Natural killer cell (primary cell): ENCODE measurements around the gene RAD51AP2. TPM values are rescaled to one million over a fixed set of nuclear protein-coding genes. Genes with fewer than 3 reads are reported as not detected.

ENCODE experiments used
- ATAC-seq, 3 donors: fragments of 150-1000 bp in 2 of 3; fragments of 200-7000 bp in 1 of 3; cut with Tn5 transposase; 1 replicate in 1 of 3; 2 replicates in 2 of 3; pipeline ENCODE4 v1.10.0; 2021; ENCODE audit warnings: mild to moderate bottlenecking in 2 of 3, moderate library complexity in 2 of 3
- DNase-seq, 2 donors: peaks; one replicate each; pipeline versions ENCODE4 v3.0.0 to v3.0.0-alpha.2; 2013 to 2021; ENCODE audit warnings: mixed read lengths in 1 of 2
- H3K27ac ChIP-seq: one replicate; pipeline ENCODE4 v1.5.1; 2013; ENCODE audit warnings: mild to moderate bottlenecking, low read length
- H3K27me3 ChIP-seq: one replicate; pipeline ENCODE4 v1.6.1; 2013; ENCODE audit warnings: low read length; ENCODE audit not compliant: control insufficient read depth, insufficient read depth
- H3K36me3 ChIP-seq: one replicate; pipeline ENCODE4 v1.6.1; 2013; ENCODE audit warnings: low read length; ENCODE audit not compliant: control insufficient read depth, insufficient read depth
- H3K4me1 ChIP-seq: one replicate; pipeline ENCODE4 v1.6.1; 2013; ENCODE audit warnings: low read length; ENCODE audit not compliant: control insufficient read depth, insufficient read depth
- H3K4me3 ChIP-seq: one replicate; pipeline ENCODE4 v1.5.1; 2013; ENCODE audit warnings: low read length
- H3K9me3 ChIP-seq: one replicate; pipeline ENCODE4 v1.6.1; 2013; ENCODE audit warnings: low read length; ENCODE audit not compliant: control insufficient read depth, insufficient read depth
- H3K27ac Mint-ChIP-seq, 2 donors: one replicate each; pipeline ENCODE4 v1.8.0; 2022; ENCODE audit warnings: mild to moderate bottlenecking in 2 of 2, mixed read lengths in 2 of 2, moderate library complexity in 1 of 2
- H3K27me3 Mint-ChIP-seq, 2 donors: one replicate each; pipeline ENCODE4 v1.8.0; 2022; ENCODE audit warnings: low read depth in 2 of 2, mixed read lengths in 2 of 2
- H3K36me3 Mint-ChIP-seq: one replicate; pipeline ENCODE4 v1.8.0; 2022; ENCODE audit warnings: mixed read lengths
- H3K4me1 Mint-ChIP-seq, 2 donors: one replicate each; pipeline ENCODE4 v1.8.0; 2022; ENCODE audit warnings: mixed read lengths in 2 of 2
- H3K4me3 Mint-ChIP-seq: one replicate; pipeline ENCODE4 v1.8.0; 2022; ENCODE audit warnings: mild to moderate bottlenecking, moderate library complexity, mixed read lengths
- H3K9me3 Mint-ChIP-seq, 2 donors: one replicate each; pipeline ENCODE4 v1.8.0; 2022; ENCODE audit warnings: mixed read lengths in 2 of 2
- WGBS: methylation state at CpG from one replicate; pipeline ENCODE4 v1.1.7; 2013; ENCODE audit warnings: missing lambda C conversion rate; ENCODE audit not compliant: insufficient coverage; 5-methylcytosine and 5-hydroxymethylcytosine counted together
- intact Hi-C: fragments of 100-400 bp; cut with micrococcal nuclease; formaldehyde crosslinking; loops from one replicate; pipeline ENCODE4 v1.14.2; 2022
- total RNA-seq, 4 donors: library from RNA; stranded (reverse); fragments of 120-200 nt in 1 of 4; gene quantifications; one replicate each; pipeline versions ENCODE4 v1.2.3 to v1.2.4, GENCODE V29; 2013 to 2022
- TF ChIP-seq, protein P1 (sequence below): fragments of 200-600 bp; IDR thresholded peaks from one replicate; pipeline ENCODE4 v1.8.0; 2022; ENCODE audit warnings: antibody characterized with exemption

The RAD51AP2 gene
- total RNA-seq, 3 donors from 2014 or later (not counting 1 experiment from before 2014, with no cell fraction given) = not detected

DNA sequence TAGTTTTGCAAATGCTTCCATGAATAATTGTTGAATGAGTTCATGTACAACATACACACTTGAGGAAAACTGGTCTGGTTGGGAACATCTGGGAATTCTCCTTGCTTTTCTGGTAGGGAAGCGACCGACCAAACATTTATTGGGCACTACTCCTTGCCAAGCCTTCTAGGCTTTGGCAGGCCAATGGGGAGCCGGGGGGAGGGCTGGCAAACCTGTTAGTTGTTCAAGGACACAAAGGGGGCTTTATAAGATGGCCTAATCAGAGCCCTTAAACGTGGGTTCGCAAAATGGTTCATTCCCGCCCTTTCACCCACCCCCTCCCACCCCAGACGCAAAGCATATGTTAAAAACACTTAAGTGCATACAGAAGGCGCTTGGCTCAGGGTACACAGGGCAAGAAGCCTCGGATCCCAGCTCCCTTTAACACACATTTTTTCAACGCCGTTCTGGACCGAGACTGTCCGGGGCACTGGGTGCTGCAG is 21.4 kb upstream of the RAD51AP2 start:
- Histone ChIP-seq H3K27me3 (peaks cover 30% of the 10 kb centered on the region), H3K36me3 (no peaks in the 10 kb centered on the region), H3K4me3 (no peak overlapping the region), H3K9me3 (no peaks in the 10 kb centered on the region), H3K4me1 (no peaks in the 10 kb centered on the region), H3K27ac (no peak overlapping the region)
- TF ChIP-seq, protein P1, sequence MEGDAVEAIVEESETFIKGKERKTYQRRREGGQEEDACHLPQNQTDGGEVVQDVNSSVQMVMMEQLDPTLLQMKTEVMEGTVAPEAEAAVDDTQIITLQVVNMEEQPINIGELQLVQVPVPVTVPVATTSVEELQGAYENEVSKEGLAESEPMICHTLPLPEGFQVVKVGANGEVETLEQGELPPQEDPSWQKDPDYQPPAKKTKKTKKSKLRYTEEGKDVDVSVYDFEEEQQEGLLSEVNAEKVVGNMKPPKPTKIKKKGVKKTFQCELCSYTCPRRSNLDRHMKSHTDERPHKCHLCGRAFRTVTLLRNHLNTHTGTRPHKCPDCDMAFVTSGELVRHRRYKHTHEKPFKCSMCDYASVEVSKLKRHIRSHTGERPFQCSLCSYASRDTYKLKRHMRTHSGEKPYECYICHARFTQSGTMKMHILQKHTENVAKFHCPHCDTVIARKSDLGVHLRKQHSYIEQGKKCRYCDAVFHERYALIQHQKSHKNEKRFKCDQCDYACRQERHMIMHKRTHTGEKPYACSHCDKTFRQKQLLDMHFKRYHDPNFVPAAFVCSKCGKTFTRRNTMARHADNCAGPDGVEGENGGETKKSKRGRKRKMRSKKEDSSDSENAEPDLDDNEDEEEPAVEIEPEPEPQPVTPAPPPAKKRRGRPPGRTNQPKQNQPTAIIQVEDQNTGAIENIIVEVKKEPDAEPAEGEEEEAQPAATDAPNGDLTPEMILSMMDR = no peak
- Mint-ChIP-seq H3K36me3 (no peaks in the 10 kb centered on the region), H3K4me1 (no peaks in the 10 kb centered on the region), H3K9me3 (peaks cover 5 to 9% of the 10 kb centered on the region in 2 donors), H3K27me3 (peaks cover 38 to 46% of the 10 kb centered on the region in 2 donors), H3K4me3 (no peak overlapping the region), H3K27ac (no peak overlapping the region)
- DNase-seq (no peak), ATAC-seq (no peak)
- intact Hi-C loops = no loop called here
- 12% methylated on average over 13 of the region's 13 CpGs for WGBS

DNA sequence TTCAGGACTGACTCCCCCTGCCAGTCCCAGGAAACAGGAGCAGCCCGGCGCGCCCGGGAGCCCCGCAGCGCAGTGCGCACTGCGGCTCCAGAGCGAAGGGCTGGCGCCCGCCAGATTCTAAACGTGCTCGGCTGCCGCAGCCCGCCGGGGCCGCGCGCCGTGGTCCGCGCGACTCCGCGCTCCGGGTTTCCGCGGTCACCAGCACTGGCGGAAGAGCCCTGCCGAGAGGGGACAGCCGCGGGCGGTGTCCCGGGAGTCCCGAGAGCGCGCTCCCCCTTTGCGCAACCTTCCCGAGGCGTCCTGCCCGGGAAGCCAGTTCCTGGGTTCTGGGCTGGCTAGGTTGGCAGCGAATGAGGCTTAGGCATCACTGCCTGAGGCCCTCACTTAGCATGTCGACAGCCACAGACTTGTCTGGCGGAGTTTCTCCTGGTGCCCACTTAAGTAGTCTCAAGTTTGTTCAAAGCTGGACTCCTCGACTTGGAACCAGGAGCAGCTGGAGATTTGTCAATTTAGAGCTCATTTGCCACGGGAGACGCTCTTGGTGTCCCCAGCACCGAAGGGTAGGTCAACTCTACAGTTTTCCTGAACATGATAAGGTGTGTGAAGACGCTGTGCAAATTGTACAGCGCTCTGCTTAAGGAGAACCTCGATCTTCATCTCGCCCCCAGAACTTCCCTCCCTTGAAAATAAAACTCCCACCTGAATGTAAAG is 20.8 kb upstream of the RAD51AP2 start:
- TF ChIP-seq, protein P1 = no peak
- Mint-ChIP-seq H3K27ac (no peak overlapping the region), H3K27me3 (peaks cover 38 to 46% of the 10 kb centered on the region in 2 donors), H3K9me3 (peaks cover 8 to 9% of the 10 kb centered on the region in 2 donors), H3K36me3 (no peaks in the 10 kb centered on the region), H3K4me3 (no peak overlapping the region), H3K4me1 (no peaks in the 10 kb centered on the region)
- WGBS = 2% methylated on average over 50 of the region's 52 CpGs
- no peaks in the 10 kb centered on the region for H3K36me3 ChIP-seq
- no peaks in the 10 kb centered on the region for H3K9me3 ChIP-seq
- H3K4me3 ChIP-seq = no peak overlapping the region
- H3K27me3 ChIP-seq = peaks cover 30% of the 10 kb centered on the region
- no peak overlapping the region for H3K27ac ChIP-seq
- ATAC-seq (no peak), DNase-seq (no peak)
- H3K4me1 ChIP-seq = no peaks in the 10 kb centered on the region
- intact Hi-C loops = no loop called here

DNA sequence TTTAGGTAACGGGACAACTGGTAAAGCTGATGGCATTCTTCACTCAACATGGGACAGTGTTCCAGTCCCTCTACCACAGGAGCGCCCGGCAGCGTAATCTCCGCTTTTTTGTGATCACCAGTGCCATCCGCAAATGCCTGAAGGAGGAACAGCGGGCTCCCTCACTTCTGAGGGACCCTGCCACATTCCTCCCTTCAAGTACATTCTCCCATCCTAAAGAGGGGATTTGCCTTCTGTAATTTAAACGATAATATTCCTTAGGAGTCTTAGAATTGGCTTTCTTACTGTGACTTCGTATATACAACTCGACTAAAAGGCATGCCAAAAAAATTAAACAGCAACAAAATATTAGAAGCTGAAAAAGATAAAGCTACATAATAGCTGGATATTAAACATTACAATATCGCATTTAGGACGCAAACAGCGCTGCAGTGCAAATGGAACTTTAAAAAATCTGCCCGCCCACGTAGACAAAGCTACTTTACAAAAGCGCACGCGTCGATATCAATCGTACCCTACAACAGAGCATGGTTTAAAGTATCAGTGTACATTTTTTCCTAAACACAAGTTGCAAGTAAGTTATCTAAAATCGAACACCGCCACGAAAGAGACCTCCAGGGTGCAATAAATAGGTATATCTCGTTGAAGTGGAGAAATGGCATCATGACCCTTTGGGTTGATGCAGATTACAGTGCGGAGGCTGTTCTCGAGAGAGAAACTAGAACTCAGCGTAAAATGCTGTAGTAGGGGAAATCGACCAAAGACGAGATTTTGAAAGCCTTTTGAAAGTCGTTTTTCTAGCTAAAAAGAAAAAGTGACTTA is 20.0 kb upstream of the RAD51AP2 start:
- peaks cover 30% of the 10 kb centered on the region for H3K27me3 ChIP-seq

More for the DNA sequence above, 20.0 kb upstream of the RAD51AP2 start:
- H3K4me1 Mint-ChIP-seq = no peaks in the 10 kb centered on the region
- no peaks in the 10 kb centered on the region for H3K4me1 ChIP-seq
- H3K4me3 Mint-ChIP-seq = no peak overlapping the region
- DNase-seq = no peak
- TF ChIP-seq, protein P1 = no peak
- no peak overlapping the region for H3K27ac ChIP-seq
- WGBS = 11% methylated on average over 28 of the region's 30 CpGs
- no peaks in the 10 kb centered on the region for H3K36me3 Mint-ChIP-seq
- H3K36me3 ChIP-seq = no peaks in the 10 kb centered on the region
- no peak for ATAC-seq
- intact Hi-C loops = no loop called here
- H3K4me3 ChIP-seq = no peak overlapping the region
- peaks cover 38 to 43% of the 10 kb centered on the region in 2 donors for H3K27me3 Mint-ChIP-seq
- no peaks in the 10 kb centered on the region for H3K9me3 ChIP-seq
- H3K27ac Mint-ChIP-seq = no peak overlapping the region
- H3K9me3 Mint-ChIP-seq = peaks cover 7 to 9% of the 10 kb centered on the region in 2 donors
